Measurements from ENCODE around the gene TMEM14A. TPM values are rescaled to one million over a fixed set of nuclear protein-coding genes. Genes with fewer than 3 reads are reported as not detected.

The TMEM14A gene
- total and polyA plus RNA-seq, 9 of the 15 experiments (the other 6 are each of a cell fraction or from before 2014, with no cell fraction given), result 3.5 to 43.3 (median 8.5) TPM

- TF ChIP-seq ZNF280B (CRISPR knock-in tag; IDR thresholded peaks at IDR 0.05) (no peak), ZNF224 (CRISPR knock-in tag; IDR thresholded peaks at IDR 0.05) (no peak), RB1 (IDR thresholded peaks at IDR 0.05; ENCODE audit: low read depth) (peak; percentile 70), ZNF699 (CRISPR knock-in tag; IDR thresholded peaks at IDR 0.05; ENCODE audit: insufficient replicate concordance) (no peak), ZNF551 (CRISPR knock-in tag; IDR thresholded peaks at IDR 0.05) (no peak), ZNF134 (CRISPR knock-in tag; conservative IDR thresholded peaks at IDR 0.05) (no peak), ILF3 (IDR thresholded peaks at IDR 0.05; ENCODE audit: borderline replicate concordance) (no peak), ZNF766 (CRISPR knock-in tag; conservative IDR thresholded peaks at IDR 0.05) (no peak), POLR2AphosphoS5 (IDR thresholded peaks at IDR 0.05; ENCODE audit: control insufficient read depth, insufficient read depth, low read depth, low read length) (peak; percentile 87), NFIX (CRISPR knock-in tag; IDR thresholded peaks at IDR 0.05; ENCODE audit: low read depth) (no peak), ZNF583 (CRISPR knock-in tag; IDR thresholded peaks at IDR 0.05) (no peak), ZNF174 (CRISPR knock-in tag; IDR thresholded peaks at IDR 0.05) (no peak), MYC (IDR thresholded peaks at IDR 0.05; ENCODE audit: low read depth, low read length) (no peak), MYC (CRISPR knock-in tag; IDR thresholded peaks at IDR 0.05; ENCODE audit: borderline replicate concordance, low read depth) (peak; percentile 53; the same call in 1 of the 2 replicates), XRCC3 (IDR thresholded peaks at IDR 0.05) (no peak), XRCC4 (IDR thresholded peaks at IDR 0.05; ENCODE audit: extremely low read depth, insufficient read depth, insufficient read length) (no peak), TCF7L2 (IDR thresholded peaks at IDR 0.05; ENCODE audit: low read depth, low read length) (no peak), RFX5 (IDR thresholded peaks at IDR 0.05; ENCODE audit: low read depth, low read length) (no peak), FOXK1 (CRISPR knock-in tag; IDR thresholded peaks at IDR 0.05; ENCODE audit: borderline replicate concordance) (no peak), TCF7 (IDR thresholded peaks at IDR 0.05; ENCODE audit: borderline replicate concordance) (0 out of 2 replicates have a peak, but pooled peaks have one; percentile 42), PCBP1 (IDR thresholded peaks at IDR 0.05; ENCODE audit: low read depth, low read length, poor library complexity, severe bottlenecking) (peak; percentile 81), U2AF2 (optimal IDR thresholded peaks at IDR 0.05; ENCODE audit: low read depth, low read length) (no peak), TOE1 (IDR thresholded peaks at IDR 0.05; ENCODE audit: borderline replicate concordance) (no peak), TOE1 (CRISPR knock-in tag; IDR thresholded peaks at IDR 0.05; ENCODE audit: borderline replicate concordance, low read depth) (no peak), ZKSCAN8 (CRISPR knock-in tag; IDR thresholded peaks at IDR 0.05) (no peak), ZBTB1 (CRISPR knock-in tag; IDR thresholded peaks at IDR 0.05; ENCODE audit: borderline replicate concordance, low read depth) (no peak), CBFB (CRISPR knock-in tag; IDR thresholded peaks at IDR 0.05) (no peak), DACH1 (IDR thresholded peaks at IDR 0.05; ENCODE audit: partially characterized antibody) (peak; percentile 21)
Measured at GRCh38 chr6:52664186-52664990, 6.5 kb upstream of the TMEM14A start (continued).

All from K562 (cell line).